IPS-NIHi7 (cell line): ENCODE measurements around the gene PARP15.
"Not testable (repeated sequence)": the region's sequence is repeated elsewhere in the genome, so short reads cannot be mapped to it uniquely, and the experiment has no call there.

ENCODE experiments used
- DNase-seq: peaks from one replicate; pipeline ENCODE4 v3.0.0; 2012; ENCODE audit warnings: mixed read lengths; ENCODE audit errors: extremely low spot score

PARP15 gene

DNA sequence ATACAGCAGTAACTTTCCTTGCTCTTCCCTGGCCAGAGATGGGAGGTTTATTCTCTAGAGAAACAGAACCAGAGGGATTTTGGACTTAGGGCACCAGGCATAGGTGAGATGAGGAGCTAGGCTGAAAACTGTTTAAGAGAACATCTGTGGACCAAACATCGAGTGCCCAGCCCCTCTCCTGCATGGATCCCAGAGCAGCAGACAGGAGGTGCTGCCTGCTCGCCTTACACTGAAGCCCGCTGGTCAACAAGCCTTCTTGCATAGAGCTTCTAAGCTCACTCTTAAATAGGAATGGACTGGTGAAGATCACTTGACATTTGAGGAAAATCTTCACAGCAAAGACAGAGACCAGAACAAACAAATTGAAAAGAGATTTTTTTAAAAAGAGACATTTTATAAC is 41.2 kb downstream of the PARP15 start:
- DNase-seq: no peak

DNA sequence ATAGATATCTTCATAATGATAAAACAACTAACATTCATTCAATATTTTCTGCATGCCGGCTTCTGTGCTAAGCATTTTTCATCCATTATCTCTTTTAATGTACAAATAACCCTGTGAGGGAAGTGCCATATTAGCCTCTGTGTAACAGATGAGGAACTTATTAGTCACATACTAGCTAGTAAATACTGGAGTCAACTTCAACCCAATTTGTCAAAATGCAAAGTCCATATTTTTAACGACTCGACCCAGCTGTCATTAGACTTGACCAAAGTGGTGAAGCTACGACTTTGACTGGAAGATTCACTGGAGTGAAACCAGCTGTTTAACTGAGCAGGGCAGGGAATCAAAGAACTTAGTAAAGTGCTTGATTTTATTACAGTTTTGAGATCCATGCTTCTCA is 41.6 kb downstream of the PARP15 start:
- DNase-seq: no peak

DNA sequence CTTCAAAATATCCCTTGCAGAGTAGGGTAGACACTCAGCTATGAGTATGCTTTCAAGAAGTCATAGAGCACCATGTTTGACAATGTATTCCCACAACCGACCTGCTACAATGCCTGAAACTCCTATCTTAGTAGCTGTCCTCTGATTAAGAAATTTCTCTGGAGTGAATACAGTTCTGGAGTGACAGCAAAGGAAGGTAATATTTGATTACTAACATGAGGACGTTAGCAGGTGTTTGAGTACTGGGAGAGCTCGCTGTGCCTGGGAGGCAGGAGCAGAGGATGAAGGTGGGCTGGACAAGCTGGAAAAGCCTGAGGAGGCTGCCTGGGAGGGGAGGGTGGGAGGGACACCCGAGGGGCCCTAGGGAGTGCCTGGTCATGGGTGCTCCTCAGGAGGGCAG is 42.9 kb downstream of the PARP15 start:
- no peak for DNase-seq

DNA sequence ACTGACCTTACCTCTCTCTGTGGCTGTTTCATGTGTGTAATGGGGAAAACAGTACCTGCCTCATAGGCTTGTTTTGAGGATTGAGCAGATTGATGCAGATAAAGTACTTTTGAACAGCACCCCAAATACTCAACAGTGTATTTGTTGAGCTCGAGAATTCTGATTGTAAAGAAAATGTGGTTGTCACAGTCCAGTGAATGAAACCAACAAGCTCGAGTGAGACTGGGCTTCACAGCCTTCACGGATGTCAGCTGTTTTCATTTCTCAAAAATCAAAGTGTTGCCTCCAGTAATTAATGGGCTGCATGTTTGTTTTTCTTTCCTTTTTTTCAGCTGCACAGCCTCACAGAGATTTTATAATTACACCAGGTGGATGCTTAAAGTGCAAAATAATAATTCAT is 43.7 kb downstream of the PARP15 start:
- no peak for DNase-seq

DNA sequence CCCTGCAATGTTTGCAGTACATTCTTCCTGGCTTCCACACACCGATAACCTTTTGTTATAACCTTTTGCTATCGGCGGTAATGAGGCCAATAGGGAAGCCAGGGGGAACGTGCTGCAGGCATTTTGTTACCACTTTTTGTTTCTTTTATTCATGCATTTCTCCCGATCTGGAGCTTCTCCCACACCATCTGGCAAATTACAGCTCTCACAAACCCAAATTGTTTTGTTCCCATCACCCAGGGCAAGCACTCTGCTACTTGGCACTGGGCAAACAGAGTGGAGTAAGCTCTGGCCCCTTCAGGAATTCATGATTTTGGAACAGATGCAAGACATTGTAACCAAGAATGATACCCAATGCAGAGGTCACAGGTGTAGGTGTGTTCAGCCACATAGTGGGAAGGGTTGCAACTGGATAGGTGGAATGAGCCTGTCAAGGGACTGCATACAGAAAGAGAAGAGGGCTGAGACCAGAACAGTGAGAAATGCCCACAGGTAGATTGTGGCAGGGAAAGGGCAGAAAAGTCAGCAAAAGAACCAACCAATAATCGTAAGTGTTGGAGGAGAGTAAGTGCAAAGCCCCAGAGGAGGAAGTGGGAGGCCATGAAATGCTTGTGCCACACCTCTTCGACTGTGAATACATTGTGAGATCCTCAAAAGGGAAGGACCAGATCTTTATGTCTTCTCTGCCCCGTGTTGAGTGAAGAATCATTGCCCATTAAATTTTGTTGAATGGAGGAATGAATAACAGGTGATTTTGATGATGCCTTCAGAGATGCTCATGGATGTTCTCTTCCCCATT is 45.8 kb downstream of the PARP15 start:
- DNase-seq: no peak

DNA sequence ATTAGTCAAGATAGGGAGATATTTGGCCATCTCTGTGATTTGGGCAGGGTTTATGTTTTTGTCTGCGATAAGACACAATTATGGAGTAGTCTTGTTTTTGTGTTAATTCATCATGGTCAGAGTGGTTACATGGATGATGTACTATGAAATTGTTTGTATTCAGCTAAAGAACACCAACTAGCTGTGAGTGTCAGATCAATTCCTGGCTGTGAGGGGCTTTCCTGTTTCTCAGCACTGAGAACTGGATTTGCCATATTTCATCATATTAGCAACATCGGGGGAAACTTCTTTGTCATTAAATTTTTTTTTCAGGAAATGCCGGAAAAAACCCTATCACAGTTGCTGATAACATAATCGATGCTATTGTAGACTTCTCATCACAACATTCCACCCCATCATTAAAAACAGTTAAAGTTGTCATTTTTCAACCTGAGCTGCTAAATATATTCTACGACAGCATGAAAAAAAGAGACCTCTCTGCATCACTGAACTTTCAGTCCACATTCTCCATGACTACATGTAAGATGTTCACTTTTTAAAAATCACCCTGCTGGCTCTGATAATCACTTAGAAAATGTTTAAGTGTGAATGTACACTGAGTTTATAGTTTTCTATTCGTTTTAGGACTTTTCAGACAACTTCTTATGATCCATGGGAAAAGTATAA is 49.2 kb downstream of the PARP15 start:
- no peak for DNase-seq

DNA sequence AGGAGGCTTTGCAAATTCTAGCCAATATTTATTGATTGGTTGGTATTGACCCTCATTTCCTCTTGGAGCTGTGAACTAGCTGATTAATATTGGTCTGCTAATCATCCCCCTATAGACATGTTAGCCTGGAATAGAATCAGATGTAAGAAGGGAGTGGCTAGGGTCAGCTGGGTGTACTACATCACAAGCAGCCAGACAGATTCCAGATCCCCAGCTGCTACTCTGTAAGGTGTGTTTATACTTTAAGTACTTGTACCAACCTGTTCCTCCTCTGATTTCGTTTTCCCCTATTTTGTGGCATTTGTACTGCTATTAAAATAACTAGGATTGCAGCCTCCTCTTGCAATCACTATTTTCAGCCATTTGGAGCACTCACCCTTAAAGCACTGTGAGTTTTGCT is 49.9 kb downstream of the PARP15 start:
- no peak for DNase-seq

DNA sequence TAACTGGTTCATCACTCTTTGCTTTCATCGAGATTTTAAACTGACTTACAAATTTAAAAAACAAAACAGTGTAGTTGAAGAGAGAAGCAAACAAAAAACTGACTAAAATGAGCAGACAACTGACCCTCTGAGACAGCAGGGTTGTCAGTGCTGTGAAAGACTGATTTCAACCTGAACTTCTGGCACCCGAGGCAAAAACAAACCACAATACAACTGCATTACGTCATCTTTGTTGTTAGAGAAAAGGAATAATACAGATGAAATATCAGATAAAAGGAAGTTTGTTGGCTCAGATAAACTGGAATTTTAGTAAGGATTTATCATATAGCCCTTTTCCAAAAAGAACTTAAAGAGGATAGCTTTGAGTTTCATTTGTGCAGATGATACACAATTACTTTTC is 51.1 kb downstream of the PARP15 start:
- no peak for DNase-seq

DNA sequence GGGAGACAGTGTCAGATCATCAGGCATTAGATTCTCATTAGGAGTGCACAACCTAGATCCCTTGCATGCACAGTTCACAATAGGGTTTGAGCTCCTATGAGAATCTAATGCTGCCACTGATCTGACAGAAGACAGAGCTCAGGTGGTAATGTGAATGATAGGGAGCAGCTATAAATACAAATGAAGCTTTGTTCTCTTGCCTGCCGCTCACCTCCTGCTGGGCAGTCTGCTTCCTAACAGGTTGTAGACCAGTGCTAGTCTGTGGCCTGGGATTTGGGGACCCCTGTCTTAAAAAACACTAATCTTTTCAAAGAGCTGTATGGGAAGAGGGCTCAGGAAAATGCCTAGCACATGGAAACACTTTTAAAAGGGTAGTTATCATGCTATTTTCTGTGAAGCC is 52.3 kb downstream of the PARP15 start:
- no peak for DNase-seq

DNA sequence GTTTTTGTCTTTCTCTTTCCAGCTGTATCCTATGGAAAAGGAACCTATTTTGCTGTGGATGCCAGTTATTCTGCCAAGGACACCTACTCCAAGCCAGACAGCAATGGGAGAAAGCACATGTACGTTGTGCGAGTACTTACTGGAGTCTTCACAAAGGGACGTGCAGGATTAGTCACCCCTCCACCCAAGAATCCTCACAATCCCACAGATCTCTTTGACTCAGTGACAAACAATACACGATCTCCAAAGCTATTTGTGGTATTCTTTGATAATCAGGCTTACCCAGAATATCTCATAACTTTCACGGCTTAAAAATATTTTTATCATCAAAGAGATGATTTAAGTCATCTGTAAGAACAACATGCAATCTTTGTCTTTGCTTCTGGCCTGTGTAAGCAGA is 58.3 kb downstream of the PARP15 start:
- DNase-seq: no peak

DNA sequence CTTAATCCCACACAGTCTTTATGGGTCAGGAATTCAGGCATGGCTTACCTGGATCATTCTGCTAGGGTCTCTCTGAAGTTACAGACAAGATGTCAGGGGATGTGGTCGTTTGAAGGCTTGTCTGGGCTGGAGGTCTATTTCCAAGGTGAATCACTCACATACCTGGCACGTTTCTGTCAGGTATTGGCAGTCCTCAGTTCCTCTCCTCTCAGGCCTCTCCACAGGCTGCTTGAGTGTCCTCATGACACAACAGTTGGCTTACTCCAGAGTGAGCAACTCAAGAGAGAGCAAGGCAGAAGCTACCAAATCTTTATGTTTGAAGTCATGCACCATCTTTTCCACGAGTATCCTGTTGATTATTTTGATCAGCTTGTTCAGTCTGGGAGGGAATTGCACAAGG is 59.2 kb downstream of the PARP15 start:
- no peak for DNase-seq

DNA sequence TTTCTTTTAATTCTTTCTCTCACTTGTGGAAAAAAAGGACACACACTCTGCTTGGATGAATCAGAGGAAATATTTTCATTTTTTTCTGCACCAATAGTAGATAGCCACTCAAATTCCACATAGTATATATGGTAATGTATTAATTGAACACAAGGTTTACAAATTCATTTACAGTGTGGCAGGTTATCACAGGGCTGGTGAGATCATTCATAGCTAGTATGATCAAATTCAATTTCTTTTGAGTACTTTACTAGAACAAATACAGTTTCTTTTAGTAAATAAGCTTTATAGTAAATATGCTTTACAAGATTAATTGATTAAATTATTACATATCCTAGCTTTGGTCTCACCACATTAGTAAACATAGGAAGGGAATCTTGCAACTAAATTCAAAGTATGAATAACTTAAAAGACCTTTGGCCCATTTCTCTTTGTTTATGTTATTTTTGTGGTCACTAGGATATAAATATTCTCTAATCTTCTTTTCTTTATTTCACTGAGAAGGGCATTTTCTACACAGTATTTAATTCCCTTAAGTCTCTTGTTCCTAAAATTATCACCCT is 63.1 kb downstream of the PARP15 start:
- DNase-seq: no peak

DNA sequence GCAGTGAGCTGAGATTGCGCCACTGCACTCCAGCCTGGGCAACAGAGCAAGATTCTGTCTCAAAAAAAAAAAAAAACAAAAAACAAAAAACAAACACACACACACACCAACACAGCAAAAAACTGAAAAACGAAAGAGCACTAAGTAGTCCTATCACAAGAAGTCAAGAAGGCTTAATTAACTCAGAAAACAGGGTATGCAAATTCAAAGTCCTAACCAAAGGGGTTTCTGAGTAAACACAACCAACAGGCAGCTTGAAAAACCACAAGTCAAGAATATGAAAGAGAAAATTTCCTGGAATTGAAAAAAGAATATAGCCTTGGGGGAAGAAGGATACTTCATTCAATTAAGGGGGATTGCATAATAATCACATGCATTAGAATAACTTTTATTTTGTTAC is 65.5 kb downstream of the PARP15 start:
- no peak for DNase-seq

DNA sequence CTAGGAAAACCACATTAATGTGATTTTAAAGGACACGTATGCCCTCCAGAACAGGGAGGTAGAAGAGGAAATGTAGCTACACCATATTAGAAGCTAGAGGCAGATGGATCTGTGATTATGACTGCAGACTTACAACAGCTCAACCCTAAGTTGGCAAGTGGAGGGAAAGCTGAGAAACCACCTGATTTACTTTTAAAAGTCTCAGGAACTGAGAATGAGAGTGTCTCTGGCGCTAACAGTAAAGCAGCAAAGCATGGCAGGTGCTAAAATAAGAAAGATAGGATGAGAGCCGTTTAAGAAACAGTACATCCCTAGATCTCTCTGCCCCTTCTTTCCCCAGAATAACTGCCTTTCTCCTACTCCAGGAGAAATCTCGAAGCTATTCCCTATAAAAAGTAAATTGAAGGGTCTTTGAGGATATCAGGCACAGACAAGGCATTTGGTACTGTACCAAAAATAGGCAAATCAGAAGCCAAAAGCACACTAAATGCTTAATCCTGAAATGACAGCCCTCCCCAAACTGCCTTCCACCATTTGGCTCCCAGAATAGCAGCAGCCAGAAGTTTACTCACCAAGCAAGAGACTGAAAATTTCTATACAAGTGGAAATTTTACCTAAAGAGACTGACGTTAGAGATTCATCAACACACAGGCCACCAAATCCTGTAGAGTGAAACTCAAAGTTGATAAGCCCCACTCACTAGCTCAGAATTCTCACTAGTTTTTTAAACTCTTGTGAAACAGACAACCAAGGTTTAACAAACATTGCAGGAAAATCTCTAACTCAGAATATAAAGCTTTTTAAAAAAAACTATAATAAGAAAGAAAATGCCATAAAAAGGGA is 68.9 kb downstream of the PARP15 start:
- no peak for DNase-seq

DNA sequence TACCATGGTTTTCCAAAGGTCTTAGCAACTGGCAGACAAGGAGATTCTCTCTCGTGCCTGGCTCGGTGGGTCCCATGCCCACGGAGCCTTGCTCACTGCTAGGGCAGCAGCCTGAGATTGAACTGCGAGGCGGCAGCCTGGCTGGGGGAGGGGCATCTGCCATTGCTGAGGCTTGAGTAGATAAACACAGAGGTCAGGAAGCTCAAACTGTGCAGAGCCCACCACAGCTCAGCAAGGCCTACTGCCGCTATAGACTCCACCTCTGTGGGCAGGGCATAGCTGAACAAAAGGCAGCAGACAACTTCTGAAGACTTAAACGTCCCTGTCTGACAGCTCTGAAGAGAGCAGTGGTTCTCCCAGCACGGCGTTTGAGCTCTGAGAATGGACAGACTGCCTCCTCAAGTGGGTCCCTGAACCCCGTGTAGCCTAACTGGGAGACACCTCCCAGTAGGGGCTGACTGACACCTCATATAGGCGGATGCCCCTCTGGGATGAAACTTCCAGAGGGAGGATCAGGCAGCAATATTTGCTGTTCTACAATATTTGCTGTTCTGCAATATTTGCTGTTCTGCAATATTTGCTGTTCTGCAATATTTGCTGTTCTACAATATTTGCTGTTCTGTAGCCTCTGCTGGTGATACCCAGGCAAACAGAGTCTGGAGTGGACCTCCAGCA is 73.9 kb downstream of the PARP15 start:
- DNase-seq: not testable (repeated sequence)

DNA sequence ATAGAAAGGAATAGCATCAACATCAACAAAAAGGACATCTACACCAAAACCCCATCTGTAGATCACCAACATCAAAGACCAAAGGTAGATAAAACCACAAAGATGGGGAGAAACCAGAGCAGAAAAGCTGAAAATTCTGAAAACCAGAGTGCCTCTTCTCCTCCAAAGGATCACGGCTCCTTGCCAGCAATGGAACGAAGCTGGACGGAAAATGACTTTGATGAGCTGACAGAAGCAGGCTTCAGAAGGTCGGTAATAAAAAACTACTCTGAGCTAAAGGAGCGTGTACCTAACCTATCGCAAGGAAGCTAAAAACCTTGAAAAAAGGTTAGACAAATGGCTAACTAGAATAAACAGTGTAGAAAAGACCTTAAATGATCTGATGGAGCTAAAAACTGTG is 74.5 kb downstream of the PARP15 start:
- not testable (repeated sequence) for DNase-seq

DNA sequence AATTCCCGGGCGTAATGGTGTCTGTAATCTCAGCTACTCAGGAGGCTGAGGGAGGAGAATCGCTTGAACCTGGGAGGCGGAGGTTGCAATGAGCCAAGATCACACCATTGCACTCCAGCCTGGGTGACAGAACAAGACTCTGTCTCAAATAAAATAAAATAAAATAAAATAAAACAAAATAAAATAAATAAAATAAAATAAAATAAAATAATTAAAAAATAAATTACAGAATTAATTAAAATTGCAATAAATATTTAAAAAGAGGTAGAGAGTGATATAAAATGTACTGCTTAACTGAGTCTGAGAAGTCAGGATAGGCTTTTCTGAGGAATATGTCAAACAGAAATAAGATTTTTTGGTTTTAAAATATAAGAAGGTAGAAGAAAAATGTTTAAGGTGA is 80.9 kb downstream of the PARP15 start:
- not testable (repeated sequence) for DNase-seq

DNA sequence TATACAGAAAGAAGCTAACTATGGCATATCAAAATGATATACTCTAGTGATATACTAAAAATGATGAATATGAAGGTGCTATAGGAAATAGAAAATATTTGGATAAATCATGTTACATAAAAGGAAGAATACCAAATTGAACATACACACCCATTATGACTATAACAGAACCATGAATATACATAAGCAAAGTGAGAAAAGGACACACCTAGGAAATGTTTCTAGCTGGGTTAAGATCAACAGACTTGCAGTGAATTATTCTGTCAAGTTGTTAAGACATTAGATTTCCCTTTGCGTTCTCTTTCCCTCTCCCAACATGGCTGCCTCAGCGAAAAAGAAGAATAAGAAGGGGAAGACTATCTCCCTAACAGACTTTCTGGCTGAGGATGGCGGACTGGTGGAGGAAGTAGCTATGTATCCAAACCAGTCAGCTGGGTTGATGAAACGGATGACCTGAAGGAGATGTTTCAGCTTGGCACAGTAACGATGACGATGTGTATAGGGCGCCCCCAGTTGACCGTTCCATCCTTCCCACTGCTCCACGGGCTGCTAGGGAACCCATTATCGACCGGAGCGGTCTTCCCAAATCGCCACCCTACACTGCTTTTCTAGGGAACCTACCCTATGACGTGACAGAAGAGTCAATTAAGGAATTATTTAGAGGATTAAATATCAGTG is 83.0 kb downstream of the PARP15 start:
- DNase-seq: peak; percentile 39

DNA sequence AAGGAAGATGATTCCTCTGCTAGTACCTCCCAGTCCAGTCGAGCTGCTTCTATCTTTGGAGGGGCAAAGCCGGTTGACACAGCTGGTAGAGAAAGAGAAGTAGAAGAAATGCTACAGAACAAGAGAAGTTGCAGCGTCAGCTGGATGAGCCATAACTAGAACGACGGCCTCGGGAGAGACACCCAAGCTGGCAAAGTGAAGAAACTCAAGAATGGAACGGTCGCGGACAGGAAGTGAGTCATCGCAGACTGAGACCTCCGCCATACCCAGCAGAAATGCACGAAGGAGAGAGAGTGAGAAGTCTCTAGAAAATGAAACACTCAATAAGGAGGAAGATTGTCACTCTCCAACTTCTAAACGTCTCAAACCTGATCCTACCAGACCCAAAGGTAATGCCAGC is 84.2 kb downstream of the PARP15 start:
- DNase-seq: no peak

DNA sequence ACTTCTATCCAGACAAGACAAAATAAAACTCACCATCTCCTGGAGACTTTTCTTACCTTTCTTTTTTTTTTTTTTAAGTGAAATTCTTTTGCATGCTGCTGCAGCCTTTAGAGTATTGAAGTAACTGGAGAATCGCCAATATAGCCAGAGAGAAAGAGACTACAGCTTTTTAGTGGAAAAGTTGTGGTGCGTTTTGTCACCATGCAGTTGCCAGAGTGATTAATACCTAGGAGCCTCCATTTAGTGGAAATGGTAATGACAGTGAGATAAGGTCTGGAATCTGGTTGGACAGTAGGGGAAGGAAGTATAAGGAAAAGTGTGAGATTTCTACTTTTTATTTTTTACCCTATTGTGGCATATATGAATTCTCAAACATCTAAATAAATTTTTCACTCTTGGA is 85.1 kb downstream of the PARP15 start:
- no peak for DNase-seq

DNA sequence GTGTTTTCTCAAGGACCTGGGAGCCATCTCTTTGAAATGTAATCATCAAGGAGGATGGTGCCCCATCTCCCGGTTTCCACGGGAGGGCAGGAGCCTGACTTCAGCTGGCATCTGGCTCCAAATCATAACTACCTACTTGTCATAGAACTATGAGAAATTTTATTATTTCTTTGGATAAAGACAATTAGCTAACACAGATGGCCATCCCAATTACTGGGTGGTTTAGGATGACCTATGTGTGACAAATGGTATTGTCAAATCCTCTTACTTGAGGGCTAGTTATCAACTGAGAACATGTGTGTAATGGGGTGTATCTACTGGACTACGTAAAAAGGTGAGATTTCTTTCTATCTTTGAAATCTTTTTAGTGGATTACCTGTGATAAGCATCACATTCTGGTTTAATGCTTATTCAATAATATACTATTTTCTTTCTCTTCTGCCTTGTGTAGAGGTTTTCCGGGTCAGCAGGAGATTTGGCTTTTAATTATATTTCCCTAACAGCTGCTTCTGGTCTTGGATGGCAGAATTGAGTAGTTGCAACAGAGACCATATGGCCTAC is 87.9 kb downstream of the PARP15 start:
- DNase-seq: no peak
